Loucy (cell line): ENCODE measurements around the gene GPI.

Source experiments
- H2AFZ ChIP-seq: fragments of 200-600 bp; sonication (generic); 2 replicates; pipeline ENCODE4 v1.6.0; 2016; ENCODE audit warnings: antibody characterized with exemption, mild to moderate bottlenecking, low read length, moderate library complexity
- H3F3A ChIP-seq: fragments of 200-600 bp; 2 replicates; pipeline ENCODE4 v1.6.0; 2016; ENCODE audit warnings: antibody characterized with exemption, low read depth, mild to moderate bottlenecking
- H3K27me3 ChIP-seq: fragments of 200-600 bp; sonication (generic); 2 replicates; pipeline ENCODE4 v1.6.1; 2014; ENCODE audit warnings: low read length, mild to moderate bottlenecking; ENCODE audit not compliant: insufficient read depth, poor library complexity, severe bottlenecking
- H3K36me3 ChIP-seq: fragments of 200-600 bp; sonication (generic); 2 replicates; pipeline ENCODE4 v1.6.1; 2016; ENCODE audit warnings: low read length; ENCODE audit not compliant: insufficient read depth
- H3K4me1 ChIP-seq: fragments of 200-600 bp; sonication (generic); 2 replicates; pipeline ENCODE4 v1.5.1; 2014; ENCODE audit warnings: low read length, mild to moderate bottlenecking; ENCODE audit not compliant: insufficient read depth, poor library complexity, severe bottlenecking
- H3K4me2 ChIP-seq: fragments of 200-600 bp; sonication (generic); 2 replicates; pipeline ENCODE4 v1.6.0; 2014; ENCODE audit warnings: antibody characterized with exemption, low read length, low read depth, mild to moderate bottlenecking; ENCODE audit not compliant: poor library complexity, severe bottlenecking
- H3K4me3 ChIP-seq: fragments of 200-600 bp; sonication (generic); 2 replicates; pipeline ENCODE4 v1.5.1; 2014; ENCODE audit warnings: low read length, mild to moderate bottlenecking, mixed read lengths; ENCODE audit not compliant: poor library complexity, severe bottlenecking
- H3K79me2 ChIP-seq: fragments of 200-600 bp; sonication (generic); 2 replicates; pipeline ENCODE4 v1.6.1; 2014; ENCODE audit warnings: low read length; ENCODE audit not compliant: insufficient read depth
- H3K9ac ChIP-seq: fragments of 200-600 bp; sonication (generic); 2 replicates; pipeline ENCODE4 v1.6.0; 2014; ENCODE audit warnings: mild to moderate bottlenecking, low read depth, low read length, moderate library complexity; ENCODE audit not compliant: poor library complexity, severe bottlenecking
- H3K9me2 ChIP-seq: fragments of 200-600 bp; sonication (generic); replicated peaks from 2 replicates; pipeline ENCODE4 v1.6.1; 2016; ENCODE audit warnings: low read depth, low read length, mixed read lengths
- H3K9me3 ChIP-seq: fragments of 200-600 bp; sonication (generic); 2 replicates; pipeline ENCODE4 v1.6.1; 2014; ENCODE audit warnings: mild to moderate bottlenecking, antibody characterized with exemption, low read length, low read depth; ENCODE audit not compliant: insufficient read depth
- H4K20me1 ChIP-seq: fragments of 200-600 bp; sonication (generic); 2 replicates; pipeline ENCODE4 v1.6.0; 2014; ENCODE audit warnings: antibody characterized with exemption, low read length, mild to moderate bottlenecking; ENCODE audit not compliant: insufficient read depth, poor library complexity, severe bottlenecking
- EZH2phosphoT487 ChIP-seq: fragments of 200-600 bp; IDR thresholded peaks from 2 replicates; pipeline ENCODE4 v1.6.1; 2018; ENCODE audit warnings: antibody characterized with exemption, mild to moderate bottlenecking, moderate library complexity, borderline replicate concordance
- TF ChIP-seq, protein P1 (sequence below): fragments of 200-600 bp; sonication (generic); conservative IDR thresholded peaks from 2 replicates; pipeline ENCODE4 v1.5.1; 2014; ENCODE audit warnings: mild to moderate bottlenecking, antibody characterized with exemption, low read length

Gene GPI

DNA sequence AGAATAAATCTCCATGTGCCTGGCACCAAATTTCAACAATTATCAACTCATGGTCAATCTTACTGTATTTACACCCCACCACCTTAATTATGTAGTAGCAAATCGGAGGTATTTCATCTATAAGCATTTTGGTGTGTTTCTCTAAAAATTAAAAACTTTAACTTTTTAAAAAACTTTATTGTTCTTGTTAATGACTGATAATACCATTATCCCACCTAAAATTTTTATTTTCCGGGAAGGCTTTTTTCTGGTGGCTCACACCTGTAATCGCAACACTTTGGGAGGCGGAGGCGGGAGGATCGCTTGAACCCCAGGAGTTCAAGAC lies 38.8 kb downstream of the GPI start:
- Histone ChIP-seq H3K27me3 (no peaks in the 10 kb centered on the region), H3K9ac (peak overlapping the region; percentile 75), H3K79me2 (peaks cover 14% of the 10 kb centered on the region; the same call in 1 of the 2 replicates), H2AFZ (peak overlapping the region; percentile 96), H3K9me2 (no peaks in the 10 kb centered on the region), H3F3A (no peaks in the 10 kb centered on the region), H3K9me3 (no peaks in the 10 kb centered on the region), H4K20me1 (no peaks in the 10 kb centered on the region), H3K4me3 (peak overlapping the region; percentile 78), H3K4me2 (peak overlapping the region; percentile 74), H3K36me3 (peaks cover 26% of the 10 kb centered on the region; the same call in 1 of the 2 replicates), H3K4me1 (peaks cover 5% of the 10 kb centered on the region)
- TF ChIP-seq, protein P1, sequence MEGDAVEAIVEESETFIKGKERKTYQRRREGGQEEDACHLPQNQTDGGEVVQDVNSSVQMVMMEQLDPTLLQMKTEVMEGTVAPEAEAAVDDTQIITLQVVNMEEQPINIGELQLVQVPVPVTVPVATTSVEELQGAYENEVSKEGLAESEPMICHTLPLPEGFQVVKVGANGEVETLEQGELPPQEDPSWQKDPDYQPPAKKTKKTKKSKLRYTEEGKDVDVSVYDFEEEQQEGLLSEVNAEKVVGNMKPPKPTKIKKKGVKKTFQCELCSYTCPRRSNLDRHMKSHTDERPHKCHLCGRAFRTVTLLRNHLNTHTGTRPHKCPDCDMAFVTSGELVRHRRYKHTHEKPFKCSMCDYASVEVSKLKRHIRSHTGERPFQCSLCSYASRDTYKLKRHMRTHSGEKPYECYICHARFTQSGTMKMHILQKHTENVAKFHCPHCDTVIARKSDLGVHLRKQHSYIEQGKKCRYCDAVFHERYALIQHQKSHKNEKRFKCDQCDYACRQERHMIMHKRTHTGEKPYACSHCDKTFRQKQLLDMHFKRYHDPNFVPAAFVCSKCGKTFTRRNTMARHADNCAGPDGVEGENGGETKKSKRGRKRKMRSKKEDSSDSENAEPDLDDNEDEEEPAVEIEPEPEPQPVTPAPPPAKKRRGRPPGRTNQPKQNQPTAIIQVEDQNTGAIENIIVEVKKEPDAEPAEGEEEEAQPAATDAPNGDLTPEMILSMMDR: no peak
- no peak for TF ChIP-seq EZH2phosphoT487

DNA sequence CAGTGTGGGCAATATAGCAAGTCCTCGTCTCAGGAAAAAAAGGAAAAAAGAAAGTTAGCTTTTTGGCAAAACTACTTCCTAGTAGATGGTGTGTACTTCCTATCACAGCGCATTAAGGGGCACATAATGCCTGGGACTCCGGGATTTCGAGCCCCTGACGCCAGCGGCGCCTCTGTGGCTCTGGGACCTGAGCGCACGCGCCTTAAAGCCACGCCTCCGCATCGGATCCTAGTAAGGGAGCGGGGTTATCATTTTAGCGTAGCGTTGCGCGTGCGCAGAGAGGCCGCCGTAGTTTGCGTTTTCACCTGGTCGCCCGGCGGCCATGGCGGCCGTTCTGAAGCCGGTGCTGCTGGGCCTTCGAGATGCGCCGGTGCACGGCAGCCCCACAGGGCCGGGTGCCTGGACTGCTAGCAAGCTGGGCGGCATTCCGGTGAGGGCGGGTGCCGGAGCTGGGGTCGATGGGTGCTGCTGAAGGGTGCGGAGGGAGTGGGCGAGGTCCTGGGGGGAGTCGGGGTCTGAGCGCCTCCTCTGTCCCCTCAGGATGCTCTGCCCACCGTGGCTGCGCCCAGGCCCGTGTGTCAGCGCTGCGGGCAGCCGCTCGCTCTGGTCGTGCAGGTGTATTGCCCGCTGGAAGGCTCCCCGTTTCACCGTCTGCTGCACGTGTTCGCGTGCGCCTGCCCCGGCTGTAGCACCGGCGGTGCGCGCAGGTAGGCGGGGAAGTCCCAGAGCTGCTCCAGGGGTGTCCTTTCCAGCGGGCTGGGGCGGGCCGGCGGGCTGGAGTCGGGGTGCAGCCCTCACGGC lies 39.3 kb downstream of the GPI start, which contains the start of gene PDCD2L:
Gene PDCD2L (plus strand): TSS at position 291 of the 801 bp plus-strand sequence. CDS start 32 bp downstream, at position 323.
- no peaks in the 10 kb centered on the region for H3K9me3 ChIP-seq
- peaks cover 14% of the 10 kb centered on the region; the same call in 1 of the 2 replicates for H3K79me2 ChIP-seq
- H3K36me3 ChIP-seq: peaks cover 21% of the 10 kb centered on the region; the same call in 1 of the 2 replicates
- no peak for TF ChIP-seq EZH2phosphoT487
- TF ChIP-seq, protein P1: no peak
- no peaks in the 10 kb centered on the region for H4K20me1 ChIP-seq
- H3K9me2 ChIP-seq: no peaks in the 10 kb centered on the region
- no peaks in the 10 kb centered on the region for H3F3A ChIP-seq
- H2AFZ ChIP-seq: peak within 1 kb of the TSS; percentile 96
- peak within 1 kb of the TSS; percentile 78 for H3K4me3 ChIP-seq
- H3K27me3 ChIP-seq: no peaks in the 10 kb centered on the region
- peaks cover 5% of the 10 kb centered on the region for H3K4me1 ChIP-seq
- H3K4me2 ChIP-seq: peak within 1 kb of the TSS; percentile 74
- peak within 1 kb of the TSS; percentile 75 for H3K9ac ChIP-seq

DNA sequence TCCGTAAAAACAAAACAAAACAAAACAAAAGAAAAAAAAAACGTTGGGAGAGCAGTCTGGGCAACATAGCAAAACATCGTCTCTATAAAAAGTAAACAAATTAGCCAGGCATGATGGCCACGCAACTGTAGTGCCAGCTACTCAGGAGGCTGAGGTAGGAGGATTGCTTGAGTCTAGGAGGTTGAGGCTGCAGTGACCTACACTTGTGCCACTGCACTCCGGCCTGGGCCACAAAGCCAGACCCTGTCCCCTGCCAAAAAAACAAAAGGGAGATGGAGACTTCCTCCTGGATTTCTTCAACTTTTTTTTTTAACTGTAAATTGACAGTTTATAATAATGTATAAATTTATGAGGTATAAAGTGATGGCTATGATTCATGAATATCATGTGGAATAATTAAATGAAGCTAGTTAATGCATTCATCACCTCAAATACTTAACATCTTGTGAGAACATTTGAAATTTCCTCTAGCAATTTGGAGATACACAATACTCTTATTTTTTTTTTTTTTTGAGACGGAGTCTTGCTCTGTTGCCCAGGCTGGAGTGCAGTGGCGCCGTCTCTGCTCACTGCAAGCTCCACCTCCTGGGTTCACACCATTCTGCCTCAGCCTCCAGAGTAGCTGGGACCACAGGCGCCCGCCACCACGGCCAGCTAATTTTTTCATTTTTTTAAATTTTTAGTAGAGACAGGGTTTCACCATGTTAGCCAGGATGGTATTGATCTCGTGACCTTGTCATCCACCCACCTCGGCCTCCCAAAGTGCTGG lies 41.1 kb downstream of the GPI start:
- Histone ChIP-seq H2AFZ (no peak overlapping the region), H4K20me1 (no peaks in the 10 kb centered on the region), H3K4me2 (no peak overlapping the region), H3K9me2 (no peaks in the 10 kb centered on the region), H3F3A (no peaks in the 10 kb centered on the region), H3K36me3 (peaks cover 7% of the 10 kb centered on the region; the same call in 1 of the 2 replicates), H3K4me1 (peaks cover 5% of the 10 kb centered on the region), H3K27me3 (no peaks in the 10 kb centered on the region), H3K9ac (no peak overlapping the region), H3K4me3 (no peak overlapping the region), H3K9me3 (no peaks in the 10 kb centered on the region), H3K79me2 (peaks cover 14% of the 10 kb centered on the region; the same call in 1 of the 2 replicates)
- TF ChIP-seq EZH2phosphoT487: no peak
- TF ChIP-seq, protein P1: no peak
